NCI-H1694 (cell line): ENCODE data around the gene TMEM132C.

Experiments used
- DNase-seq: peaks from one replicate; lab custom pipeline; 2025; lab: John Stamatoyannopoulos, UW

Gene TMEM132C

DNA sequence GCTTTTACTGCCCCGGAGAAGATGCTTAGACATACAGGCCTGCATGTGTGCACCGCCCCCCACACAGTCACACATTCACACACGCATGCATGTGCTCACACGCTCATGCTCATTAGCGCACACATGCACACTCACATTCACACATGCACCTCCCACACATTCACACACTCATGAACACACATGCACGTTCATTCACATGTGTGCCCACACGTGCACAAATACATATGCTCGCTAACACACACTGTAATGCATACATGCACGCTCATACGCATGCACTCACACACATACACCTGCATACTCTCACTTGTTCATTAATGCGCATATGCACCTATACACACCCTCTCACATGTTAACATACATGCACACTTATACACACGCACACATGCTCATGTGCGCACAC is 21.9 kb downstream of the TMEM132C start:
- DNase-seq = no peak

DNA sequence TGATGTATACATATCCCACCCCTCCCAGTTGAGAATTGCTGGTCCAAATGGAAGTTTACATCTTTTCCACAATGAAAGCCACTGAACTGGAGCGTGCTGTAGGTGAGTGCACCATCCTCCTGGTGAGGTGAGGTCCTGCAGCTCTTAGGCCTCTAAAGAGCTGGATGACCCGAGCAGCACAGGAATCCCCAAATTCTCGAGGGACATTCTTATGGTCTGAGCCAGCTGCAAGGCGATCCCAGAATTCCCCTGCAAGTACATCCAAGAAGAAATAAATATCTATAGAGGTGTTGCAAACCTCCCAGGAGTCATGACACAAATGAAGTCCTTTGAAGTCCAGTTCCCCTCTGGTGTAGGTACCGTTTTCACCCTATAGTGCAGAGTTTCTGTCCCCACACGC is 24.0 kb downstream of the TMEM132C start:
- DNase-seq = no peak

DNA sequence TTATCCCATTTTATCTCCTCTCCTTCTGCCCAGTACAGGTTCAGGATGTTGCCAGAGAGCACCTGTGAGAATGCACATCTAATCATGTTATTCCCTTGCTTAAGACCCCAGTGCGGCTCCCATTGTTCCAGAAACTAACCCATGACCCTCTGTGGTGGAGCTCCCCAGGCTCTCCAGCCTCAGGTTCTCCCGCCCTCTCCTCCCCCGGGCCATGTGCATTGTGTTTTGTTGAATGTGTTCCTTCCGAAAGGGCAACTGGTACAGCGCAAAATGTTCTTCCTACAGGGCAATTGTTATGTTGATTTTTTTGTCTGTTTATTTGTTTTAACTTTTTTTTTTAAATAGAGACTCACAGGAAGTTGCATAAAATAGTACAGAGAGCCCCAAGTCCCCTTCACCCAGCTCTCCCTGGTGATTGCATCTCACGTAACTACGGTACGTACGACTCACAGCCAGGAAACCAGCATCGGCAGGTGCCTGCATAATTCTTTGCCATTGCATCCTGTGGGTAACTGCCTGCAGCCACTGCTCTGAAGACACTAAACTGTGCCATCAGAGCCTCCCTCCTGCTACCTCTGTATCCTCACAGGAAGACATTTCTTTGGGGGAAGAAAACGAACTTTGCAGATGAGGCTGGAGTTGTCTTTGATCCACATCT is 31.2 kb downstream of the TMEM132C start:
- DNase-seq = no peak

DNA sequence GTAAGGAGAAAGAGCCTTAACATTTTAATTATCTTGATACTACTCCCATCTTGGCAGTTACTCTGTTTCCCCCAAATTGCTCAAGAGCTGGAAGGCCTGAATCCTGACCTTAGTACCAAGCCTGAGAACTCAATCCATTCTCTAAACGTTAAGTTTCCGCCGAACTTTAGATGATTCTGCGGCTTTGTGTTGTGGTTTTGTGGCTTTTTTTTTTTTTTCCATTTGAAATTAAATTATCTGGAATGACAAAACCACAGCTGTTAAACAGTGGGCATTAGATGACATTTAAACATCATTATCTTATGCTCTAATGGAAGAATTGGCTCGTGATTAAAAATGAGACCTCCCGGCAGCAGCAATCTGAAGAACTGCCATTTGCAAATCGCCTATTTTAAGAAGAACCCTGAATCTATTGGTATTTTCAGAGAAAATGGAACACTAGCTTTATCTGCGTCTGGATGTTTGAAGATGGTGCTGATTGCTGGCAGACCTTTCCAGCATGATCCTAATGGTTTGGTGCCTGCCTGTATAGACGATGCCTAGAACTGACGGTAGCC is 38.4 kb downstream of the TMEM132C start:
- DNase-seq = no peak

DNA sequence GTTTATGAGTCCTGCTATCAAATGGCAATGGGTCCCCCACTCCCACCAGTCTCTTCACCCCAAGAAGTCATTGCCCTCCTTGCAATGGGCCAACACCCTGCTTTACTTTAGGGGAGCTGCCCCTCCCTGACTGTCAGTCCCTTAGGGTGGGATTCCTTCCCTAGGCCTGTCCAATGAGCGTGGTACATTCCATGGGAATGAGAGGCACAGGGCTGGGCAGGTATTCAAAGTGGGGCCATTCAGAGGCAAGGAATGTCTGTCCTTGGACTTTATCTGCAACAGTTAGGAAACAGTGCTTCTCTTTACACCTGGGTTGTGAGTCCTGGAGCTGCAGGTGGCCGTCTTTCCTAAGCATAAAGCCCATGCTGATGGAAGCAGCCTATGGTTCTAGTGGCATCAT is 40.8 kb downstream of the TMEM132C start:
- no peak for DNase-seq

DNA sequence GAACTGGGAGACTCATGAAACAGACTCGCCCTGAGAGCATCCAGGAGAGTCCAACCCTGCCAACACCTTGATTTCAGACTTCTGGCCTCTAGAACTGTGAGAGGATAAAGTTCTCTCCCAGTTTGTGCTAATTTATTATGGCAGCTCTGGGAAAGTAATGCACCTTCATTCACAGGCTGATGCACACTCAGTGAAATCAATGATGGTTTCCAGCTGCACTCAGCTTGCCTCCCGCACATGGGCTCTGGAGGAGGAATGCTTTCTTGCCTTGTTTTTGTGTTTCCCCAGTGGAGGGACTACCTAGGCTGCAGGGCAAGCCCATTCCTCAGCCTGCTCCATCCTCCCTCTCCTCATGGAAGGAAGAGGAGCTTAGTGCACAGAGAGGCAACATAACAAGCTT is 45.7 kb downstream of the TMEM132C start:
- DNase-seq = no peak

DNA sequence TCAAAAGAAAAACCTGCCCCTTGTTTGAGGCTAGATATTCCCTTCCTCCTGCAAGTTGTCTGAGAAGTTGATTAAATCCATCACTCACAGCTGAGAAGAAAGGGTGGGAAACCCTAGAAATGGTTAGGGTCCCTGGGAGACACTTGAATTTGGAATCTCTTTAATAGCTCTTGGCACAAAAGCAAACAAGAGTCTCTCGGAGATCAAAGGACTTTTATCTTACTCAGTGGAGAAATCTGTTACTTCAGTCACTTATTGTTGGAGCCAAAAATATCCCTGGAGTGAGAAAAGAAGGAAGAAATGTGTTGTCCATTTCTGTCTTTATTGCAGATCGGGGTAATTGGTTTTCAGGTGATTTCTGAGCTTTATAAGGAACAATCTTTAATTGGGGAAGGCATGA is 47.0 kb downstream of the TMEM132C start:
- no peak for DNase-seq

DNA sequence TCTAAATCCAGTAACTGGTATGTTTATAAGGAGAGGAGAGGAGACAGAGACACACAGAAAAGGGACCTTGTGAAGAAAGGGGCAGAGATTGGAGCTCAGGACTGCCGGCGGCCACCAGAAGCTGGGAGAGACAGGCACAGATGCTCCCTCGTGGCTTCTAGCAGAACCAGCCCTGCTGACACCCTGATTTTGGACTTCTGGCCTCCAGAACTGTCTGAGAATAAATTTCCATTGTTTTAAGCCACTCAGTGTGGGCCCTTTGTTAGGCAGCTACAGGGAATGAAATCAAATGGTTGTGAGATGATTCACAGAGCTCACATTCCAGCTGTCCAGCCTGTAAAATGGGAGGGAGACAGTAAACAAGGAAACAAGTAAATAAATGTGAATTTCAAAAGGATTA is 47.6 kb downstream of the TMEM132C start:
- no peak for DNase-seq

DNA sequence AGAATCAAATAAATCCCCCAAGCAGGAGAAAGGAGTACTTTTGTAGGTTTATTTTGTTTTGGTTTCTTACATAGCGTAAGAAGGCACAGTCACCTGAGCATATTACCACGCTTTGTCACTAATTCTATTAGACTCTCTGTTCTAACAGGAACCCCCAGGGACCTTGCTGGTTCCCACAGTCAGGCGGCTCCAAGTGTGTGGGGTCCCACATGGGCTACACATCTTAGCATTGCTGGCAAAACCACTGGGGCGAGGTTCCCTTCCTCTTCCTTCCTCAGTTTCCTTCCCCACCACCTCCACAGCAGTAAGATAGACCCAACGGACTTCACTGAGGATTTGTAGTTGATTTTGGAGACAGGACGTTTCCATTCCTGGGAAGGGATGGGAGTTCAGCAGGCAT is 49.1 kb downstream of the TMEM132C start:
- no peak for DNase-seq

DNA sequence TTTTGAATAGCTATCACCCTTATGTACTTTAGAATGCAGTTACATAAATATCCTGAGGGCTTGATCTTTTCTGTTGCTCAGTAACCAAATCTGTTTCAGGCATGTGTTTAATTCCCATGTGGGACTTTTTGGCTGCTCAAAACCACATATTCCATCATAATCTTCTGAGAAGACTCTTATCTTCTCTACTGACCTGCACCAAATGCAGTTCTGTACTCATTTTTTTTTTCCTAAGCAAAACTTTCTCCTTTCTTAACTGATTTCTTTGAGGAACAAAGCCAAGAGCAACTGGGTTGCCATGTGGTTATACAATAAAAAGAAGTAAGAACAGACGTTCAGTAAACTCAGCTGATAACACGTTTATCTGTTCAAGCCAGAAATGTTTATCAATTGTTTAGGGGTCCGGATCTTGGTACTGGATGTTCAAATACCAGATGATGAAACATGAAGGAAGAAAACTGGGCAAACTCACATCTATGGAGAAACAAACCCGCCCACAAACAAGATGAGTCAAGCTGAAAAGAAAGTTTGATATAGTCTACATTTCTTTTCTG is 50.1 kb downstream of the TMEM132C start:
- DNase-seq = no peak

DNA sequence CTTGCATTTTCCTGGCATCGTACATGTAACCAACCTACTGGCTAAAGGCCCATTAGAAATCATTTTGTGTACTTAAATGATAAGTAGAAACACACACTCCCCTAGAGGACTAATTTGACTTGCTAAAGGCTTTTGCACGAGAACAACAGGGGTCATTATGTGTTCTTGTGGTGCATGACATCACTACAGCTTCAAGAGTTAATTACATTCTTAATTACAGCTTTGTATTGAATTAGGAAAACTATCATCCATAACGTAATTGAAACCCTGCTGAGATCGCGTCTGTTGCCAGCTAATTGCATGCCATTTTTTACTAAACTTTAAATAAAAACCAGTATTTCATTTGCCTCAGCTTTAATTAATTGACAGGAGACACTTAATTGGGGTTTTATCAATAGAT is 51.4 kb downstream of the TMEM132C start:
- no peak for DNase-seq

DNA sequence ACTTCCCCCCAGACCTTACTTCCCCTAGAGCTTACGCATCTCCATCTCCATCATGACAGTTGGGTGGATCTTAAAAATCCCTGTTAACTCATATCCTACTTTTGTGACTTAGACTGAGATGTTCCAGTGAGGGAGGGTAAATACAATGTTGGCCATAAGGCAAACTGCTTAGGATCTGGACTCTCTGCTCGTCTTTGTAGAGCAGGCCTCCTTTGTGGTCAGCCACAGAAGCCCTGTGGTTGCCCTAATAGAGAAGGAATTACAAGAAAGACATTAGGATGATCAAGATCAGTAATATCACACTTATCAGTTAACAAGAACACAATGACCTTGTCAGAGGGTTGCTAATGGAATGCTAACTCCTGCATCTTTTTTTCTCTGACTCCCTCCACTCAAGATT is 52.0 kb downstream of the TMEM132C start:
- DNase-seq = no peak

DNA sequence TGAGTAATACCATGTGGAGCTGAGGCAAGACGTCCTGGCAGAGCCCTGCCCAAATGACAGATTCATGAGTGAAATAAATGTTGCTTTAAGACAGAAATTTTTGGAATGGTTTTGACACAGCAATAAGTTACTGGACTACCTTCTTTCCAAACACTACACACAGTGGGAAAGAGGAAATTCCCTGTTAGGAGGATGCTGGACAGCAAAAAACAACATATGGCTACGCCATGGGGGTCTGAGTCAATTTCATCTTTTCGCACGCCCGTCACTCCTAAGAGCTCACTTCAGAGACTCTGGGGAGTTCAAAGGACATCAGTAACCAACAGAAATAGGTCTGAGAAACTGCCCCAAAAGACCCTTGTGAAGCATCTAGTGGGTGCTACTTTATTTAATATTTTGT is 55.4 kb downstream of the TMEM132C start:
- no peak for DNase-seq

DNA sequence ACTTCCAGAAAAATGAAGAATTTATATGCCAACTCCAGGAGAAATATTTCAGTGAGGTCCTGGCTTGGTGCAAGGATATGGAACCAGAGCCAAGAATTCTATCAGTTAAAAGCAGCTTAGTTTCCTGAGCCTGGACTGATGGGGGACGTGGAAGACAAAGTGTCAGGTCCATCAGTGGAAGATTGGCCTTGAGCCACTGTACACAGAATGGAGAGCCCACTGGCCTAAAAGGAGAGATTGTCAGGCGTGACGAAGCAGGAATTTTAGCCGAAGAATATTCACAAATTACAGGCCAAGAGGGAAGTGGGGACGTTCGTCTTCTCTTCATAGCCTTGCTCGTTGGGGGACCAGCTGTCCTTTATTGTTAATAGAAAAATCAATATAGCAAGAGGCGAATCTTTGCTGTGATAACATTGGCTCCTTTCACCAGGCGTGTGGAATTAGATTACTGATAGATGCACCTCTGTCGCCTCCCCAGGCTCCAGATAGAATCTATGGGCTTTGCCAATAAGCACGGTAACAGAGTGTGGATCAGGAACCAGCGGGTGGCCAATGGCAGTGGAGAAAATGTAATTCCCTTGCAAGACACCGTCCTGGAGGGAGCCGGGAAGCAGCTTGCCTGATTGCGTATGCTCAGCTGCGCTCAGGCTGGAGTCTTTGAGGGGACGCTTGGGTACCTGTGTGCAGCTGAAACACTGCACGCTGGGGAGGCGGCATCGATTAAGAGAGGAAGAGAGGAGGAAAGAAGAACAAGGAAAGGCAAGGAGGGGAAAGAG is 56.4 kb downstream of the TMEM132C start:
- DNase-seq = no peak

DNA sequence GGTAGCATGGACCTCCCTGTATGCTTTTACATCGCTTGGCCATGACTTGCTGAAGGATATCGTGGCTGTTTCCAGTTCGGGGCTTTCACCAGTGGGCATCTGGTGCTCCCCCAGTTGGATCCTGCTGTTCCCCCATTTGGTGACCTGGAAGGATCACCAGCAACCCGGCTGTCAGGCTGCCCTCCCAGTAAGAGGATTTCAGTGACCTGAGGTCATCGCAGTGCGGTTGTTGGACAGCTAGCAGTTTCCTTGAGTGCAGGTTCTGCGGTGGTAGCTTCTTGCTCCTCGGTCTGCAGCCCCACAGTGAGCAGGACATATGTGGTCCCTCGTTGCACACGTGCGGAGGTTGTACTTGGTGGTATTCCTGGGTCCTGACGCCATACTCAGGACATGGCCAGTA is 58.7 kb downstream of the TMEM132C start:
- no peak for DNase-seq

DNA sequence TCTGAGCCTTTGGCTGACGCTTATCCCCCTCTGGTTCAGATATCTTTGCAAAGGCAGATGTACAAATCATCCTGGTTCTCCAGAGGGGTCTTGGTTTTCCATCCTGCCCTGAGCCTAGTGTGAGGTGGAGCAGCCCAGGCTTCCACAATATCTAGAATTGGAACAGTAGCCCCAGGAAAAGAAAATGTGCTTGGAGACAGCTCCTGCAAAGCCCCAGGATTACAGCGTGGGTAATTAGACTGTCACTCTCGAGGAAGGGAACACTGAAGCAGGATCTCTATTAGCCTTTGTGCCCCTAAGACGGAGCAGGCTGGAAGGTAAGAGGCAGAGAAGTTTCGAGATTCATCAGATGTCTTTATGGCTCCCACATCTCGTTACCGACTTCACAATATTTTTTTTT is 59.4 kb downstream of the TMEM132C start:
- DNase-seq = no peak

DNA sequence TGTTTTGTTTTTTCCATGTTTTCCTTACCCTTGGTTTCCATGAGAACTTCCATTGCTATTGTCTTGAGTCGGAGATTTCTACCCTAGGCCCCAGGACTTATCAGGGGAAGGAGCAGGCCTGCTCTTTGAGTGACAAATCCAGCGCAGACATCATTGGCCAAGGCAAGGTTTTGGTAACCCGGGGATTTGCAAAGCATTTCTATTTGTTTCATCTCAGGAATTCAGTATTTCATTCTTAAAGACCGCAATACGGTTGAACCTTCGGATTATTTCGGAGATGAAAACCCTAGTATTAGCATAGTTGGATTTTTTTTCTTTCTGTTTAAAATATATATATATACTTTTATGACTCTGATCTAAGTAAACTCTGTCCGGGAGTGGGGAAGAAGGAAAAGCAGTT is 62.0 kb downstream of the TMEM132C start:
- no peak for DNase-seq

DNA sequence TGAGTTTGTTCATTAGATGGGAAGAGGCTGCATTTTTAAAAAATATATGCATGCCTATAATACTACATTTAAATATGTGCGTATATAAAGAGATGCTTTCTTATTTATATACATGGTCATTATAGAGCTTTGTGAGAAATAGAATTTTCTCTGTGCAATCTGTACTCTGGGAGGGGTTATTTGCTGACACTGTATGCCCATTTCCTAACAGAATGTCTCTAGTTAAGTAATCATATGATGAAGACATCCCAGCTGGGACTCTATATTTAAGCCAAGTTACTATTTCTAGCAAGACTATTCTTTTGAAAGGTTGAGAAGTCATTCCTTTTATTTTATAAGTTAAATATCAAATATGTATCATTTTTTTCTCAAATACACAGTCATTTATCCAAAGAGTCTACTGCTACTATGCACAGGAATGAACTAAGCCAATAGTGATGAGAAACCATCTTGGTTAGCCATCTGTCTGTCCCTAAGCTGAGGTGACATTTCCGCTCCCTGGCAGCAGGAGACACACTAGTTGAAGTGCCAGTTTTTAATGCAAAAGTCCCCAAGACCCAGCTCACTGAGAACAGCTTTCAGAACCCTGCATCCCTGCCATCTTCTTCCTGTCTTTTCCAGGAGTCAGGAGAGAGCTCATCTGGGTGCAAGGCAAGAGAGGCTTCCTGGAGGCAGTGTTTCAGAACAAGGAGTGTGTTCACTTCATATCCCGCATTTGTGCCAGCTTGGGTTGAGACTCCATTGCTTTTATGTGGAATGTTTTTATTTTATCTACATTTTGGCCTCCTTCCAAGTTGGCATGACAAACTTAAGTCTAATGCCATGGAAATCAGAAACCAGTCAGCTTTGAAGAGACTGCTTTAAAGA is 69.5 kb downstream of the TMEM132C start:
- no peak for DNase-seq

DNA sequence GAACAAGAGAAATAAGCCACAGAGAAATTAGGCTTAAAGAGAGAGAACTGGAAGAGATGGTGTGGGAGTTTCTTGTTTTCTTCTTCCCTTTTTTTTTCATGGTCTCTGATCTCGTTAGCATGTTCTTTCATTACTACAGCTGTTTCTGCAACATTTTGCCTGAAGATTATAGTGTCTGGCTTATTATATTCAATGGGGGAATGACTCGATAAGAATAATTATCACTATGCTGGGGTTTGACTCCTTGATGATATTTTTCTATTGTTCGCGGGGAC is 70.0 kb downstream of the TMEM132C start:
- DNase-seq = no peak

DNA sequence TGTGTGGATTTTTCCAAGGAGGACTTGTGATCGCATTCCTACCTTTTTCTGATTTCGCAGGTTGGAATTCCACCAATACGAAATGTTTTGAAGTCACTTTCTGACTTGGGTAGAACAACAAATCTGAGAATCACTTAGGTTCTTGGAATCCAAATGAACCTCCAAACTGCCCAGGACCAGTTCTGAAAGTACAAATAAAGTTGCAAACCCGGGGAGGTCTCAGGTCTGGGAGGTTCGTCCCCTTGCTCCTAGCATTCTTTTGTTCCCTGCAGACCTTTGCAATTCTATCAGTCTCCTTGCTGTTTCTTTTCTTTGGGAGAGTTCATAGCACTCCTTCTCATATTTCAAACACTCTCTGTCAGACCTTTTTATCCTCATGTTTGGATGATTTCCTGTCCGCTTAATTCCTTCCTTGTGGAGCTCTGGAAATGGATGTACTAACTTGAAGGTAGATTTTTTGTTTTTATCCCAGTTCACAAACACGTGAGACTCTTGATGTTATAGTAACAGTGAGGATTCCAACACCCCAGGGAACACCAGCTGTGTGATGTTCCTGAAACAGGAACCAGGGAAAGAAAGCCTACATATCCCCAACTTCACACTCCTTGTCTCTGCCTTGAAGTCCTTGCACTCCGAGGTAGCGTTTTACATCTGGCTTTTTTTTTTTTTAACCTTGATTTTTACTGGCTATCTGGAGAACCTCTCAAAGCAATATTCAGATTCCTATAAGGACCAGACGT is 70.6 kb downstream of the TMEM132C start:
- DNase-seq = no peak

DNA sequence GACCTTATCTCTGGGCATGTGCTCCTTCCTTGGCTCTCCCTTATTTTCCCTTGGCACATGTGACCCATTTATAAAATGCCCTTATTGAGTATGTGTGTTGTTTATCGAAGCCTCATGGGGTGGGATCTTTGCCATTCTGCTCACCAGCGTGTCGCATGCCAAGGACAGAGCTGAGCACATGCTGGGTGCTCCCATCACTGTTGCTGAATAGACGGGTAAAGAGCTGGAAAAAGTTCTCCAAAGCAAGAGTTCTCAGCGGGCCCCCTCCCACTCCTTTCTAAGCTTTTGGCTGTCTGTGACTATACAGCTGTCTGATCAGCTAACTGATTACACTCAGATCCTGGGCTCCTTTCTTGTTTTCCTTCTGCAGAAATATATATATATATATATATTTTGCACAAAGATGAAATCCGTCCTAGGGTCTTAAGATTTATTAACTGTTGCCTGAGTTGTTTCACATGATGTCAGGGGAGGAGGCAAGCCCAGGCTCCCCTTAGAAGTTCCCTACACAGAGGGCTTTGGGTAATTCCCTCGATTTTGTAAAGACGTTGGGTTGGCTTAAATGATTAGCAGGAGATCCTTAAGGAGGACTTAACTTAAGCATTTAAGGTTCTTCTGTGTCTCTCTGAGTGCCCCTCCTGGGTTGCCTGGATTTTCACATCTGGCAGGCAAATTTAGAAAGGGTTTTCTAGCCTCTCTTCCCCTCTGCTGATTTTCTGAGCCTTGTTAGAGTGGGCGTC is 71.6 kb downstream of the TMEM132C start:
- no peak for DNase-seq
